Inferior parietal cortex (tissue), 1 donor: ENCODE measurements around the gene APOA4.

Experiments
- DNase-seq: peaks from one replicate; pipeline ENCODE4 v3.0.0-alpha.2; 2016; ENCODE audit errors: extremely low spot score

The APOA4 gene

GRCh38 chr11:116830184-116830912 lies 7.2 kb upstream of the APOA4 start:
- DNase-seq = no peak

- no peak for DNase-seq
Measured at GRCh38 chr11:116829525-116830183, 6.5 kb upstream of the APOA4 start, which contains the start of gene APOC3. Gene APOC3, plus strand, starts transcription at chr11:116829907. Its CDS starts 676 bp downstream, at chr11:116830583.

GRCh38 chr11:116828632-116829524 lies 5.8 kb upstream of the APOA4 start:
- no peak for DNase-seq

- no peak for DNase-seq
Measured at GRCh38 chr11:116827461-116827860, 4.4 kb upstream of the APOA4 start.

- DNase-seq = no peak
Measured at GRCh38 chr11:116826751-116827431, 3.8 kb upstream of the APOA4 start.

GRCh38 chr11:116825854-116826750 lies 3.0 kb upstream of the APOA4 start:
- DNase-seq = no peak

GRCh38 chr11:116825434-116825833 lies 2.3 kb upstream of the APOA4 start:
- DNase-seq = no peak

GRCh38 chr11:116822575-116822974 lies 529 bp downstream of the APOA4 start:
- DNase-seq = no peak

GRCh38 chr11:116821050-116821918 lies 1.8 kb downstream of the APOA4 start:
- DNase-seq = no peak

- no peak for DNase-seq
Measured at GRCh38 chr11:116819049-116819448, 4.1 kb downstream of the APOA4 start.

GRCh38 chr11:116814502-116814901 lies 8.6 kb downstream of the APOA4 start:
- DNase-seq = no peak

GRCh38 chr11:116813781-116814471 lies 9.2 kb downstream of the APOA4 start:
- DNase-seq = no peak

- no peak for DNase-seq
Measured at GRCh38 chr11:116813170-116813569, 9.9 kb downstream of the APOA4 start.

GRCh38 chr11:116812109-116812508 lies 11.0 kb downstream of the APOA4 start:
- DNase-seq = no peak

GRCh38 chr11:116811194-116811593 lies 11.9 kb downstream of the APOA4 start:
- DNase-seq = no peak

- DNase-seq = no peak
Measured at GRCh38 chr11:116808262-116809175, 14.6 kb downstream of the APOA4 start.

GRCh38 chr11:116807601-116808261 lies 15.4 kb downstream of the APOA4 start:
- DNase-seq = no peak
